GM12878 (cell line): ENCODE results near the gene VPS26B. TPM values are rescaled to one million over a fixed set of nuclear protein-coding genes. Genes with fewer than 3 reads are reported as not detected.

Experiments used
- ATAC-seq: fragments of 200-7000 bp; cut with Tn5 transposase; 3 replicates; pipeline ENCODE4 v1.9.1; 2020; ENCODE audit warnings: mild to moderate bottlenecking, moderate library complexity
- BruUV-seq: library from RNA; stranded (reverse); fragments of 400-500 nt; replicated peaks from 2 replicates; lab custom pipeline; 2021; lab: Mats Ljungman, UMichigan
- CTCF ChIA-PET: fragments of 300-600 bp; sonication (Branson Sonifier 250); formaldehyde crosslinking; extraction: SDS; loops from one replicate; lab custom pipeline; 2021; ENCODE audit warnings: inconsistent platforms; lab: Yijun Ruan, JAX
- POLR2A ChIA-PET: fragments of 350-600 bp; formaldehyde crosslinking; extraction: SDS; loops from one replicate; lab custom pipeline; 2021; ENCODE audit warnings: inconsistent platforms; lab: Charles Lee
- RAD21 ChIA-PET: fragments of 300-600 bp; sonication (Branson Sonifier 250); formaldehyde crosslinking; loops from one replicate; lab custom pipeline; 2023; ENCODE audit warnings: antibody characterized with exemption; ENCODE audit not compliant: unreplicated experiment; lab: Charles Lee
- SMC1A ChIA-PET: fragments of 300-600 bp; sonication (Branson Sonifier 250); formaldehyde crosslinking; loops from one replicate; lab custom pipeline; 2023; ENCODE audit not compliant: unreplicated experiment, uncharacterized antibody; lab: Charles Lee
- DNase-seq: peaks from one replicate; pipeline ENCODE4 v3.0.0-alpha.2; 2011; ENCODE audit warnings: low read depth, low spot score
- FAIRE-seq: peaks from 3 replicates; lab custom pipeline; 2011; peaks lifted over from hg19 to GRCh38; lab: Jason Lieb, UNC
- H2AFZ ChIP-seq: 2 replicates; pipeline ENCODE4 v1.6.0; 2011; ENCODE audit warnings: low read depth, low read length, control low read depth; ENCODE audit not compliant: control insufficient read depth
- H3K27ac ChIP-seq: 2 replicates; pipeline ENCODE4 v1.5.1; 2011; ENCODE audit warnings: control low read depth; ENCODE audit not compliant: control insufficient read depth, insufficient read depth
- H3K27me3 ChIP-seq, 2 experiments: replicated peaks in 1 of 2; 2 replicates each; pipeline versions ENCODE4 v1.6.0 to v1.6.1; 2011; ENCODE audit warnings: low read length in 1 of 2; ENCODE audit not compliant: control insufficient read depth in 2 of 2, insufficient read depth in 2 of 2
- H3K36me3 ChIP-seq, 2 experiments: 2 replicates each; pipeline ENCODE4 v1.5.1; 2011; ENCODE audit warnings: low read length in 1 of 2; ENCODE audit not compliant: control insufficient read depth in 2 of 2, insufficient read depth in 2 of 2
- H3K4me1 ChIP-seq: 2 replicates; pipeline ENCODE4 v1.6.1; 2011; ENCODE audit warnings: mild to moderate bottlenecking, low read length, moderate library complexity, mixed read lengths; ENCODE audit not compliant: control insufficient read depth, insufficient read depth
- H3K4me2 ChIP-seq: 2 replicates; pipeline ENCODE4 v1.6.0; 2011; ENCODE audit warnings: control low read depth; ENCODE audit not compliant: control insufficient read depth, insufficient read depth
- H3K4me3 ChIP-seq: fragments of 200-600 bp; sonication (generic); 2 replicates; pipeline ENCODE4 v1.5.1; 2016
- H3K79me2 ChIP-seq: 2 replicates; pipeline ENCODE4 v1.6.0; 2011; ENCODE audit warnings: low read length; ENCODE audit not compliant: control insufficient read depth, insufficient read depth
- H3K9ac ChIP-seq: 2 replicates; pipeline ENCODE4 v1.8.0; 2011; ENCODE audit warnings: low read length, control low read depth, mixed read lengths; ENCODE audit not compliant: control insufficient read depth, insufficient read depth
- H3K9me3 ChIP-seq: replicated peaks from 3 replicates; pipeline ENCODE4 v1.5.1; 2011; ENCODE audit warnings: mild to moderate bottlenecking, low read length; ENCODE audit not compliant: control insufficient read depth, insufficient read depth
- H4K20me1 ChIP-seq: 2 replicates; pipeline ENCODE4 v1.6.0; 2011; ENCODE audit not compliant: control insufficient read depth, insufficient read depth
- ATF7 ChIP-seq: fragments of 450-650 bp; IDR thresholded peaks from 2 replicates; pipeline ENCODE4 v1.6.1; 2016; ENCODE audit warnings: low read depth, mild to moderate bottlenecking
- CHD4 ChIP-seq: fragments of 200-600 bp; sonication (generic); IDR thresholded peaks from 2 replicates; pipeline ENCODE4 v1.6.1; 2016; ENCODE audit warnings: mild to moderate bottlenecking
- CREB1 ChIP-seq: IDR thresholded peaks from 2 replicates; pipeline ENCODE4 v1.6.1; 2012; ENCODE audit warnings: low read depth, mild to moderate bottlenecking, inconsistent platforms
- HDAC2 ChIP-seq: fragments of 200-600 bp; sonication (generic); IDR thresholded peaks from 2 replicates; pipeline ENCODE4 v1.6.1; 2017
- MEF2B ChIP-seq: fragments of 450-650 bp; IDR thresholded peaks from 2 replicates; pipeline ENCODE4 v1.6.1; 2018; ENCODE audit warnings: mild to moderate bottlenecking, moderate library complexity; ENCODE audit not compliant: partially characterized antibody, poor library complexity, severe bottlenecking
- NR2F1 ChIP-seq: fragments of 450-650 bp; conservative IDR thresholded peaks from 2 replicates; pipeline ENCODE4 v1.6.1; 2017; ENCODE audit warnings: mild to moderate bottlenecking
- TARDBP ChIP-seq: IDR thresholded peaks from 2 replicates; pipeline ENCODE4 v1.6.1; 2016; ENCODE audit warnings: borderline replicate concordance
- ZNF24 ChIP-seq: fragments of 450-650 bp; IDR thresholded peaks from 2 replicates; pipeline ENCODE4 v1.6.1; 2017; ENCODE audit warnings: antibody characterized with exemption, mild to moderate bottlenecking
- ZNF592 ChIP-seq: fragments of 450-650 bp; IDR thresholded peaks from 2 replicates; pipeline ENCODE4 v1.6.1; 2017; ENCODE audit warnings: mild to moderate bottlenecking, moderate library complexity
- ZNF622 ChIP-seq: fragments of 450-650 bp; IDR thresholded peaks from 2 replicates; pipeline ENCODE4 v1.6.1; 2017; ENCODE audit warnings: mild to moderate bottlenecking, inconsistent platforms
- ZZZ3 ChIP-seq: IDR thresholded peaks from 2 replicates; pipeline ENCODE4 v1.6.1; 2011; ENCODE audit warnings: low read depth; ENCODE audit not compliant: control insufficient read depth, insufficient read length
- WGBS: methylation state at CpG from one replicate; pipeline ENCODE4 v1.1.6; 2016; ENCODE audit warnings: low lambda C conversion rate; ENCODE audit not compliant: insufficient replicate concordance, insufficient coverage; ENCODE audit errors: missing lambda C conversion rate; 5-methylcytosine and 5-hydroxymethylcytosine counted together
- in situ Hi-C: fragments of 300-500 bp; cut with MboI; formaldehyde crosslinking; loops from 9 replicates; pipeline ENCODE4 v1.14.3; 2018; ENCODE audit warnings: mixed read lengths
- intact Hi-C: fragments of 100-400 bp; cut with micrococcal nuclease; formaldehyde crosslinking; loops from one replicate; pipeline ENCODE4 v1.14.2; 2022; ENCODE audit not compliant: unreplicated experiment
- polyA plus RNA-seq, 11 experiments: library from polyadenylated mRNA; depleted of rRNA in 4 of 11; unstranded in 6 of 11; stranded (reverse) in 5 of 11; fragments of >200 nt; fragmentation: Nextera tagmentation in 4 of 11; fragmentation: Illumina TruSeq in 1 of 11; extraction: Ambion mirVana in 4 of 11; extraction: Trizol in 1 of 11; gene quantifications; 1 replicate in 1 of 11; 2 replicates in 10 of 11; pipeline versions ENCODE4 v1.2.1 to v1.2.3, GENCODE V29; 2011 to 2016; ENCODE audit warnings: inconsistent platforms in 2 of 11, missing spikeins in 2 of 11, low read depth in 1 of 11
- total RNA-seq, 4 experiments: library from RNA; depleted of rRNA in 3 of 4; stranded (reverse); fragments of >200 nt in 3 of 4; fragmentation: Illumina TruSeq in 1 of 4; extraction: Trizol in 1 of 4; gene quantifications; 2 replicates each; pipeline versions ENCODE4 v1.2.1 to v1.2.3, GENCODE V29; 2013 to 2021
- TF ChIP-seq, protein P1 (sequence below): fragments of 450-650 bp; IDR thresholded peaks from 2 replicates; pipeline ENCODE4 v1.6.1; 2017; ENCODE audit warnings: mild to moderate bottlenecking

VPS26B gene
- total and polyA plus RNA-seq, 10 of the 15 experiments (the other 5 are each of a cell fraction or from before 2014, with no cell fraction given) = 1.6 to 26.9 (median 13.3) TPM

DNA sequence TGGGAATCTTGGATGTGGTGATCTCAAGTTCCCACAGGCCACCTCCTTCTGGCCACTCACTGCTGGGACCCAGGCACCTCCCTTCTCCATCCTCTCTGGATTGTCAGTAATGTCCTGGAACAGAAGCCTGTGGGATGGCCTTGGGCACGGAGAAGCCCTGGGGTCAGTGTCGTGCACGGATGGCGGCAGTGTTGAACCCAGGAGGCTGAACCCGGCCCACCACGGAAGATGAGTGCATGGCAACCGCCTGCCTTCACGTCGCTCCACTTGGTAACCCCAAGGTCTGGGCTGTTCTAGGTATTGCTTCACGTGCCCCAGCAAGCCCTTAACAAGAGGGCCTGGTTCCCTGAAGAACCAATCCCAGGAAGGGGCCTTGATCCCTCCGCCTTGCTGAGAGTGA lies 21.6 kb downstream of the VPS26B start (continued):
- no peak for TF ChIP-seq ZNF592

- in situ Hi-C loops (no loop called here), intact Hi-C loops (no loop called here)
- RAD21 ChIA-PET = no interaction called here
- Histone ChIP-seq H3K4me3 (no peak overlapping the region), H4K20me1 (no peaks in the 10 kb centered on the region), H3K9ac (no peak overlapping the region), H3K36me3 (peaks cover 10 to 14% of the 10 kb centered on the region in 2 experiments), H3K79me2 (no peaks in the 10 kb centered on the region), H3K4me2 (no peak overlapping the region), H3K27me3 (no peaks in the 10 kb centered on the region), H3K9me3 (no peaks in the 10 kb centered on the region), H3K27ac (no peak overlapping the region), H3K4me1 (no peaks in the 10 kb centered on the region), H2AFZ (no peak overlapping the region)
- ATAC-seq (no peak), FAIRE-seq (no peak), DNase-seq (no peak)
- CTCF ChIA-PET = no interaction called here
- TF ChIP-seq, protein P1, sequence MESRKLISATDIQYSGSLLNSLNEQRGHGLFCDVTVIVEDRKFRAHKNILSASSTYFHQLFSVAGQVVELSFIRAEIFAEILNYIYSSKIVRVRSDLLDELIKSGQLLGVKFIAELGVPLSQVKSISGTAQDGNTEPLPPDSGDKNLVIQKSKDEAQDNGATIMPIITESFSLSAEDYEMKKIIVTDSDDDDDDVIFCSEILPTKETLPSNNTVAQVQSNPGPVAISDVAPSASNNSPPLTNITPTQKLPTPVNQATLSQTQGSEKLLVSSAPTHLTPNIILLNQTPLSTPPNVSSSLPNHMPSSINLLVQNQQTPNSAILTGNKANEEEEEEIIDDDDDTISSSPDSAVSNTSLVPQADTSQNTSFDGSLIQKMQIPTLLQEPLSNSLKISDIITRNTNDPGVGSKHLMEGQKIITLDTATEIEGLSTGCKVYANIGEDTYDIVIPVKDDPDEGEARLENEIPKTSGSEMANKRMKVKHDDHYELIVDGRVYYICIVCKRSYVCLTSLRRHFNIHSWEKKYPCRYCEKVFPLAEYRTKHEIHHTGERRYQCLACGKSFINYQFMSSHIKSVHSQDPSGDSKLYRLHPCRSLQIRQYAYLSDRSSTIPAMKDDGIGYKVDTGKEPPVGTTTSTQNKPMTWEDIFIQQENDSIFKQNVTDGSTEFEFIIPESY = no peak
- TF ChIP-seq CREB1 (no peak), NR2F1 (no peak), ZNF24 (no peak), HDAC2 (no peak), ZZZ3 (no peak), TARDBP (no peak), MEF2B (no peak), ATF7 (no peak), CHD4 (no peak), ZNF622 (no peak)
- 91% methylated on average over 4 of the region's 4 CpGs for WGBS
- SMC1A ChIA-PET = no interaction called here
- POLR2A ChIA-PET = no interaction called here
- no TSS peak for BruUV-seq
Measured at GRCh38 chr11:134246678-134247077, 22.2 kb downstream of the VPS26B start.
